MM.1S (cell line): Measurements from ENCODE around the gene MRGPRX4.
"Not testable (repeated sequence)": the region's sequence is repeated elsewhere in the genome, so short reads cannot be mapped to it uniquely, and the experiment has no call there.

Source experiments
- DNase-seq: peaks from one replicate; pipeline ENCODE4 v3.0.0-alpha.2; 2015
- H2AFZ ChIP-seq: fragments of 300-600 bp; sonication (generic); 2 replicates; pipeline ENCODE4 v1.6.0; 2016; ENCODE audit warnings: antibody characterized with exemption, low read length
- H3F3A ChIP-seq: fragments of 300-600 bp; sonication (generic); 2 replicates; pipeline ENCODE4 v1.6.1; 2016; ENCODE audit warnings: mild to moderate bottlenecking, antibody characterized with exemption, low read length, moderate library complexity, mixed read lengths; ENCODE audit not compliant: insufficient read depth
- H3K27ac ChIP-seq: fragments of 300-600 bp; sonication (generic); 2 replicates; pipeline ENCODE4 v1.5.1; 2016; ENCODE audit warnings: mild to moderate bottlenecking, low read length
- H3K27me3 ChIP-seq: fragments of 300-600 bp; sonication (generic); replicated peaks from 2 replicates; pipeline ENCODE4 v1.6.0; 2016; ENCODE audit warnings: low read length; ENCODE audit not compliant: insufficient read depth
- H3K36me3 ChIP-seq: fragments of 300-600 bp; sonication (generic); replicated peaks from 2 replicates; pipeline ENCODE4 v1.6.1; 2016; ENCODE audit warnings: mild to moderate bottlenecking, low read length, mixed read lengths; ENCODE audit not compliant: insufficient read depth
- H3K4me1 ChIP-seq: fragments of 300-600 bp; sonication (generic); 2 replicates; pipeline ENCODE4 v1.6.1; 2016; ENCODE audit warnings: low read length, mixed read lengths
- H3K4me2 ChIP-seq: fragments of 300-600 bp; sonication (generic); 2 replicates; pipeline ENCODE4 v1.6.0; 2016; ENCODE audit warnings: low read depth, low read length
- H3K4me3 ChIP-seq: fragments of 300-600 bp; sonication (generic); 2 replicates; pipeline ENCODE4 v1.5.1; 2016; ENCODE audit warnings: low read length, mixed read lengths
- H3K79me2 ChIP-seq: fragments of 300-600 bp; sonication (generic); 2 replicates; pipeline ENCODE4 v1.6.1; 2016; ENCODE audit warnings: mixed run types, low read length, mixed read lengths
- H3K9ac ChIP-seq: fragments of 300-600 bp; sonication (generic); 2 replicates; pipeline ENCODE4 v1.6.1; 2016; ENCODE audit warnings: low read length, mixed read lengths
- H3K9me2 ChIP-seq: fragments of 300-600 bp; sonication (generic); replicated peaks from 2 replicates; pipeline ENCODE4 v1.6.1; 2016; ENCODE audit warnings: mild to moderate bottlenecking, low read length, mixed read lengths; ENCODE audit not compliant: insufficient read depth
- H3K9me3 ChIP-seq: fragments of 300-600 bp; sonication (generic); replicated peaks from 2 replicates; pipeline ENCODE4 v1.6.1; 2016; ENCODE audit warnings: mild to moderate bottlenecking, low read length, mixed read lengths; ENCODE audit not compliant: insufficient read depth
- H4K20me1 ChIP-seq: fragments of 300-600 bp; sonication (generic); 2 replicates; pipeline ENCODE4 v1.6.1; 2016; ENCODE audit warnings: mild to moderate bottlenecking, low read length, moderate library complexity, mixed read lengths; ENCODE audit not compliant: insufficient read depth
- CTCF ChIP-seq: fragments of 300-600 bp; sonication (generic); IDR thresholded peaks from 2 replicates; pipeline ENCODE4 v1.5.1; 2016; ENCODE audit warnings: antibody characterized with exemption, low read length, mixed read lengths
- EZH2 ChIP-seq: fragments of 300-600 bp; sonication (generic); optimal IDR thresholded peaks from 2 replicates; pipeline ENCODE3; 2017; ENCODE audit warnings: low read depth, mild to moderate bottlenecking, antibody characterized with exemption, low read length, mixed read lengths
- EZH2phosphoT487 ChIP-seq: fragments of 300-600 bp; sonication (generic); IDR thresholded peaks from 2 replicates; pipeline ENCODE4 v1.6.1; 2018; ENCODE audit warnings: antibody characterized with exemption, low read length

Gene MRGPRX4

GRCh38 chr11:18172666-18173065, at the start of gene MRGPRX4:
Gene MRGPRX4 (plus strand): TSS chr11:18172837. CDS start chr11:18173257, 420 bp downstream.
- Histone ChIP-seq H3K9me2 (no peaks in the 10 kb centered on the region), H3K4me1 (no peaks in the 10 kb centered on the region), H3K9me3 (no peaks in the 10 kb centered on the region), H3K27ac (no peak within 1 kb of the TSS), H3K27me3 (no peaks in the 10 kb centered on the region), H3F3A (no peaks in the 10 kb centered on the region), H3K4me3 (no peak within 1 kb of the TSS), H3K36me3 (no peaks in the 10 kb centered on the region), H4K20me1 (no peaks in the 10 kb centered on the region), H2AFZ (no peak within 1 kb of the TSS), H3K79me2 (no peaks in the 10 kb centered on the region), H3K9ac (no peak within 1 kb of the TSS), H3K4me2 (no peak within 1 kb of the TSS)
- no peak for TF ChIP-seq EZH2phosphoT487
- no peak for DNase-seq

DNA sequence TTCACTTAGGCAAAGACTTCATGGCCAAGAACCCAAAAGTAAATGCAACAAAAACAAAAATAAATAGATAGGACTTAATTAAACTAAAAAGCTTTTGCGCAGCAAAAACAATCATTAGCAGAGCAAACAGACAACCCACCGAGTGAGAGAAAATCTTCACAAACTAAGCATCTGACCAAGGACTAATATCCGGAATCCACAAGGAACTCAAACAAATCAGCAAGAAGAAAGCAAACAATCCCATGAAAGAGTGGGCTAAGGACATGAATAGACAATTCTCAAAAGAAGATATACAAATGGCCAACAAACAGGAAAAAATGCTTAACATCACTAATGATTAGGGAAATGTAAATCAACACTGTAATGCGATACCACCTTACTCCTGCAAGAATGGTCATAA, 41.5 kb upstream of the MRGPRX4 start:
- not testable (repeated sequence) for H2AFZ ChIP-seq, H3K4me3 ChIP-seq, H3K4me1 ChIP-seq, H3K27me3 ChIP-seq, H3K4me2 ChIP-seq, H3K79me2 ChIP-seq, H3F3A ChIP-seq, H4K20me1 ChIP-seq, H3K9ac ChIP-seq, H3K36me3 ChIP-seq, H3K9me3 ChIP-seq, DNase-seq, H3K9me2 ChIP-seq, H3K27ac ChIP-seq

DNA sequence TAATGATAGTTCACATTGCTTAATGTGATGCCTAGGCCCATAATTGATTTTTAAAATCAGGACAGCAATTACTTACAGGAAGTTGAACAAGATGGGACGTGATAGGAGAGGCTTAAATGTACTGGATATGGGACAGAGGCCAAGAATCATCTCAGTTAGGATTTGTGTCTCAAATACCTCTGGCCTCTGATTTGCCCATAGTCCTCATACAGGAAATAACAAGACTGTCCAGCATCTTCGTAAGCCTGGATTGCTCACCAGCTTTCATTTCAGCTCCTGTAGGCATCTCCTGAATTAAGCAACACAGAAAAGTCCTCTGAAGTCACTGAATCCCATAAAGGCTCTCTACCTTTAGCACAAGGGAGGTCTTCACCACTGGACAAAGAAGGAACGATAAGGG, 40.3 kb upstream of the MRGPRX4 start, which contains the start of gene MRGPRX3:
Gene MRGPRX3 (plus strand): TSS at position 231 of the 400 bp plus-strand sequence. CDS start 4,632 bp downstream, outside the sequence.
- Histone ChIP-seq H3K9me3 (no peaks in the 10 kb centered on the region), H4K20me1 (no peaks in the 10 kb centered on the region), H3K4me1 (no peaks in the 10 kb centered on the region), H3F3A (no peaks in the 10 kb centered on the region), H3K9me2 (no peaks in the 10 kb centered on the region), H3K36me3 (no peaks in the 10 kb centered on the region), H3K4me3 (no peak within 1 kb of the TSS), H3K9ac (no peak within 1 kb of the TSS), H3K27ac (no peak within 1 kb of the TSS), H2AFZ (no peak within 1 kb of the TSS), H3K4me2 (no peak within 1 kb of the TSS), H3K79me2 (no peaks in the 10 kb centered on the region), H3K27me3 (no peaks in the 10 kb centered on the region)
- DNase-seq, result no peak
- no peak for TF ChIP-seq EZH2phosphoT487
- no peak for TF ChIP-seq EZH2
- TF ChIP-seq CTCF, result no peak

DNA sequence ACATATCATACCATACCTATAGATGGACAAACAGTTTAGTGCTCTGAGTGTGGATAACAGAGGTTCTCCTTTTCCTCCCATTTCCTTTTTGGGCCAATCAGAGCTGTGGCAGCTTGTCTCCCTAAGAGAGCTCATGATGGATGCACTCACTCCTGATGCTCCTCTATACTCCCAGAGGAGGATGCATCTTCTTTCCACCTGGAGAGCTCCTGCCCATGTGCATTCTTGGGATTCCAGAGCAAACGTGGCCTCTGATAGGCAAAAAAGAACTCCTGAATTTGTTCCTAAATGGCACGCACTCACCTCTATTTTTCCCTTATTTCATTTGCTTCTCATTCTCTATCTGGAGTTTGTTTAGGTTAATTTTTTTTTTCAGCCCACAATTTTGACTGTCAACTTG, 37.3 kb upstream of the MRGPRX4 start:
- Histone ChIP-seq H3K4me2 (no peak overlapping the region), H3K9ac (no peak overlapping the region), H4K20me1 (no peaks in the 10 kb centered on the region), H3K4me1 (no peaks in the 10 kb centered on the region), H3K79me2 (no peaks in the 10 kb centered on the region), H3K9me3 (no peaks in the 10 kb centered on the region), H3F3A (no peaks in the 10 kb centered on the region), H3K27me3 (no peaks in the 10 kb centered on the region), H3K9me2 (no peaks in the 10 kb centered on the region), H3K27ac (no peak overlapping the region), H3K36me3 (no peaks in the 10 kb centered on the region), H2AFZ (no peak overlapping the region), H3K4me3 (no peak overlapping the region)
- DNase-seq, result no peak
- TF ChIP-seq CTCF (no peak), EZH2 (no peak), EZH2phosphoT487 (no peak)
